OCI-LY1 (cell line): ENCODE measurements around the gene PPP4R3A.

ENCODE experiments used
- H2AFZ ChIP-seq: fragments of 200-600 bp; sonication (generic), shearing (Covaris generic); 2 replicates; pipeline ENCODE4 v1.6.0; 2014; ENCODE audit warnings: antibody characterized with exemption, mild to moderate bottlenecking, low read length
- H3F3A ChIP-seq: fragments of 200-600 bp; sonication (generic), shearing (Covaris generic); 2 replicates; pipeline ENCODE4 v1.6.0; 2014; ENCODE audit warnings: mild to moderate bottlenecking, antibody characterized with exemption, low read length, moderate library complexity; ENCODE audit not compliant: insufficient read depth
- H3K27ac ChIP-seq: fragments of 200-600 bp; sonication (generic); 2 replicates; pipeline ENCODE4 v1.5.1; 2014; ENCODE audit warnings: low read length, mixed run types, mild to moderate bottlenecking, low read depth; ENCODE audit not compliant: poor library complexity, severe bottlenecking
- H3K27me3 ChIP-seq: fragments of 200-600 bp; sonication (generic); 2 replicates; pipeline ENCODE4 v1.6.0; 2014; ENCODE audit warnings: antibody characterized with exemption, mild to moderate bottlenecking, low read length, moderate library complexity; ENCODE audit not compliant: insufficient read depth
- H3K36me3 ChIP-seq: fragments of 200-600 bp; sonication (generic); 2 replicates; pipeline ENCODE4 v1.6.1; 2014; ENCODE audit warnings: mild to moderate bottlenecking, antibody characterized with exemption, low read length, moderate library complexity, mixed read lengths; ENCODE audit not compliant: insufficient read depth
- H3K4me1 ChIP-seq: fragments of 200-600 bp; sonication (generic); 2 replicates; pipeline ENCODE4 v1.5.1; 2014; ENCODE audit warnings: mild to moderate bottlenecking, low read length, moderate library complexity; ENCODE audit not compliant: insufficient read depth, severe bottlenecking
- H3K4me2 ChIP-seq: fragments of 200-600 bp; sonication (generic), shearing (Covaris generic); 2 replicates; pipeline ENCODE4 v1.6.1; 2014; ENCODE audit warnings: low read length
- H3K4me3 ChIP-seq: fragments of 200-600 bp; sonication (generic); 2 replicates; pipeline ENCODE4 v1.5.1; 2014; ENCODE audit warnings: low read length, low read depth, mild to moderate bottlenecking, mixed read lengths; ENCODE audit not compliant: poor library complexity, severe bottlenecking
- H3K79me2 ChIP-seq: fragments of 200-600 bp; shearing (Covaris generic); 2 replicates; pipeline ENCODE4 v1.6.1; 2016; ENCODE audit warnings: mixed run types, low read length, mixed read lengths; ENCODE audit not compliant: insufficient read depth
- H3K9ac ChIP-seq: fragments of 200-600 bp; sonication (generic), shearing (Covaris generic); 2 replicates; pipeline ENCODE4 v1.6.1; 2014; ENCODE audit warnings: mild to moderate bottlenecking, low read length, mixed read lengths
- H3K9me2 ChIP-seq: fragments of 200-600 bp; sonication (generic), shearing (Covaris generic); 2 replicates; pipeline ENCODE4 v1.6.1; 2014; ENCODE audit warnings: low read depth, mild to moderate bottlenecking, low read length, mixed read lengths
- H3K9me3 ChIP-seq: fragments of 200-600 bp; shearing (Covaris generic); 2 replicates; pipeline ENCODE4 v1.6.1; 2014; ENCODE audit warnings: low read length, mixed read lengths
- H4K20me1 ChIP-seq: fragments of 200-600 bp; sonication (generic), shearing (Covaris generic); 2 replicates; pipeline ENCODE4 v1.6.0; 2016; ENCODE audit warnings: mild to moderate bottlenecking, low read length; ENCODE audit not compliant: insufficient read depth
- CTCF ChIP-seq: fragments of 200-600 bp; sonication (generic), shearing (Covaris generic); IDR thresholded peaks from 2 replicates; pipeline ENCODE4 v1.5.1; 2017; ENCODE audit warnings: mild to moderate bottlenecking, antibody characterized with exemption, low read length, moderate library complexity, mixed read lengths
- EZH2 ChIP-seq: fragments of 200-600 bp; sonication (generic), shearing (Covaris generic); IDR thresholded peaks from 2 replicates; pipeline ENCODE4 v1.8.0; 2017; ENCODE audit warnings: borderline replicate concordance, mixed run types, mild to moderate bottlenecking, antibody characterized with exemption, low read length, moderate library complexity, mixed read lengths

PPP4R3A gene

GRCh38 chr14:91473046-91473445 lies 37.1 kb downstream of the PPP4R3A start:
- Histone ChIP-seq H3F3A (no peaks in the 10 kb centered on the region), H3K27ac (no peak overlapping the region), H3K27me3 (no peaks in the 10 kb centered on the region), H3K9ac (no peak overlapping the region), H3K4me2 (no peak overlapping the region), H4K20me1 (no peaks in the 10 kb centered on the region), H3K4me3 (no peak overlapping the region), H3K79me2 (peaks cover 3% of the 10 kb centered on the region; the same call in 1 of the 2 replicates), H3K4me1 (no peaks in the 10 kb centered on the region), H3K9me3 (peaks cover 3% of the 10 kb centered on the region; the same call in 1 of the 2 replicates), H3K36me3 (peaks cover 97% of the 10 kb centered on the region), H2AFZ (no peak overlapping the region), H3K9me2 (no peaks in the 10 kb centered on the region)
- TF ChIP-seq CTCF (no peak), EZH2 (no peak)

GRCh38 chr14:91470216-91470615 lies 39.9 kb downstream of the PPP4R3A start:
- Histone ChIP-seq H3K79me2 (0 out of 2 replicates have a peak, but pooled peaks cover 2% of the 10 kb centered on the region), H3K4me3 (no peak overlapping the region), H3K9ac (no peak overlapping the region), H3K9me3 (peaks cover 3% of the 10 kb centered on the region; the same call in 1 of the 2 replicates), H3K9me2 (no peaks in the 10 kb centered on the region), H4K20me1 (no peaks in the 10 kb centered on the region), H3K36me3 (peaks cover 99% of the 10 kb centered on the region), H3F3A (no peaks in the 10 kb centered on the region), H3K4me1 (no peaks in the 10 kb centered on the region), H2AFZ (no peak overlapping the region), H3K27me3 (no peaks in the 10 kb centered on the region), H3K27ac (no peak overlapping the region), H3K4me2 (no peak overlapping the region)
- TF ChIP-seq CTCF = no peak
- no peak for TF ChIP-seq EZH2

- Histone ChIP-seq H3F3A (no peaks in the 10 kb centered on the region), H2AFZ (no peak overlapping the region), H3K4me1 (no peaks in the 10 kb centered on the region), H3K27me3 (no peaks in the 10 kb centered on the region), H3K4me3 (no peak overlapping the region), H3K9me3 (no peaks in the 10 kb centered on the region), H3K27ac (no peak overlapping the region), H3K9ac (no peak overlapping the region), H3K79me2 (0 out of 2 replicates have a peak, but pooled peaks cover 2% of the 10 kb centered on the region), H3K36me3 (peaks cover 99% of the 10 kb centered on the region), H3K9me2 (no peaks in the 10 kb centered on the region), H3K4me2 (no peak overlapping the region), H4K20me1 (no peaks in the 10 kb centered on the region)
- TF ChIP-seq CTCF (no peak), EZH2 (no peak)
These were observed 43.9 kb downstream of the PPP4R3A start for GRCh38 chr14:91466192-91466591.
